K562 (cell line): ENCODE measurements around the gene DAGLA. TPM values are rescaled to one million over a fixed set of nuclear protein-coding genes. Genes with fewer than 3 reads are reported as not detected.

Experiments used
- CBX1 ChIP-seq: sonication (generic); IDR thresholded peaks from 2 replicates; pipeline ENCODE4 v1.6.1; 2016; ENCODE audit warnings: antibody characterized with exemption, low read depth, mild to moderate bottlenecking
- CBX2 ChIP-seq: fragments of 200-600 bp; sonication (generic); IDR thresholded peaks from one replicate; pipeline ENCODE4 v1.6.1; 2012; ENCODE audit warnings: mild to moderate bottlenecking, low read length, inconsistent platforms; ENCODE audit not compliant: insufficient read depth, poor library complexity, severe bottlenecking
- CC2D1A ChIP-seq: fragments of 450-650 bp; IDR thresholded peaks from 2 replicates; pipeline ENCODE4 v1.6.1; 2017; ENCODE audit warnings: mild to moderate bottlenecking
- KAT7 ChIP-seq: sonication (generic); formaldehyde crosslinking; IDR thresholded peaks from 2 replicates; pipeline ENCODE4 v1.8.0; 2022; ENCODE audit warnings: missing genetic modification reagents, mild to moderate bottlenecking, borderline replicate concordance
- KDM5B ChIP-seq: fragments of 200-600 bp; sonication (generic); IDR thresholded peaks from 2 replicates; pipeline ENCODE4 v1.6.1; 2012; ENCODE audit warnings: low read depth, mild to moderate bottlenecking, moderate library complexity, low read length, control low read depth, inconsistent platforms; ENCODE audit not compliant: insufficient replicate concordance
- MED1 ChIP-seq: sonication (generic); formaldehyde crosslinking; IDR thresholded peaks from 2 replicates; pipeline ENCODE4 v1.8.1; 2023; ENCODE audit warnings: missing genetic modification reagents, borderline replicate concordance
- MYNN ChIP-seq, 2 experiments: sonication (generic); formaldehyde crosslinking in 1 of 2; IDR thresholded peaks; 2 replicates each; pipeline versions ENCODE4 v1.5.0 to v1.6.1; 2016 to 2020; ENCODE audit warnings: antibody characterized with exemption in 1 of 2, missing genetic modification reagents in 1 of 2
- NEUROD1 ChIP-seq: fragments of 150-350 bp; IDR thresholded peaks from 2 replicates; pipeline ENCODE4 v1.6.1; 2014; ENCODE audit warnings: borderline replicate concordance, low read length, low read depth; ENCODE audit not compliant: partially characterized antibody
- NR1H2 ChIP-seq: sonication (generic); formaldehyde crosslinking; IDR thresholded peaks from 2 replicates; pipeline ENCODE4 v1.4.0; 2020; ENCODE audit warnings: mild to moderate bottlenecking, missing genetic modification reagents
- POLR2AphosphoS2 ChIP-seq: IDR thresholded peaks from 2 replicates; pipeline ENCODE4 v1.6.1; 2012; ENCODE audit warnings: low read length, improper control_type of control experiment
- PURB ChIP-seq: sonication (generic); formaldehyde crosslinking; IDR thresholded peaks from 2 replicates; pipeline ENCODE4 v1.9.0; 2021; ENCODE audit warnings: low read depth, mild to moderate bottlenecking, missing genetic modification reagents
- ZNF12 ChIP-seq: sonication (generic); formaldehyde crosslinking; IDR thresholded peaks from 2 replicates; pipeline ENCODE4 v1.4.0; 2020; ENCODE audit warnings: mild to moderate bottlenecking, missing genetic modification reagents
- ZNF586 ChIP-seq: fragments of 450-650 bp; formaldehyde crosslinking; conservative IDR thresholded peaks from 2 replicates; pipeline ENCODE4 v1.4.0; 2020; ENCODE audit warnings: mild to moderate bottlenecking, moderate library complexity
- polyA plus RNA-seq, 8 experiments: library from polyadenylated mRNA; depleted of rRNA in 4 of 8; stranded (reverse) in 5 of 8; unstranded in 3 of 8; fragments of >200 nt; fragmentation: Nextera tagmentation in 2 of 8; fragmentation: Illumina TruSeq in 1 of 8; extraction: Ambion mirVana in 2 of 8; extraction: Trizol in 1 of 8; gene quantifications; 2 replicates each; pipeline versions ENCODE4 v1.2.1 to v1.2.3, GENCODE V29; 2011 to 2014; ENCODE audit warnings: inconsistent platforms in 1 of 8, missing spikeins in 1 of 8
- total RNA-seq, 7 experiments: library from RNA; depleted of rRNA in 6 of 7; stranded (reverse); fragments of >200 nt in 6 of 7; fragmentation: Illumina TruSeq in 2 of 7; extraction: Trizol in 2 of 7; gene quantifications; 2 replicates each; pipeline versions ENCODE4 v1.2.1 to v1.2.3, GENCODE V29; 2011 to 2021; ENCODE audit warnings: low replicate concordance in 1 of 7
- TF ChIP-seq, protein P1 (sequence below): fragments of 450-650 bp; IDR thresholded peaks from 2 replicates; pipeline ENCODE4 v1.6.1; 2016; ENCODE audit warnings: mild to moderate bottlenecking, moderate library complexity
- TF ChIP-seq, protein P2 (sequence below): sonication (generic); formaldehyde crosslinking; IDR thresholded peaks from 2 replicates; pipeline ENCODE4 v1.8.1; 2023; ENCODE audit warnings: mild to moderate bottlenecking, missing genetic modification reagents

Gene DAGLA
- total and polyA plus RNA-seq, 9 of the 15 experiments (the other 6 are each of a cell fraction or from before 2014, with no cell fraction given) = 0.03 to 0.16 (median 0.04) TPM; not detected in 4

DNA sequence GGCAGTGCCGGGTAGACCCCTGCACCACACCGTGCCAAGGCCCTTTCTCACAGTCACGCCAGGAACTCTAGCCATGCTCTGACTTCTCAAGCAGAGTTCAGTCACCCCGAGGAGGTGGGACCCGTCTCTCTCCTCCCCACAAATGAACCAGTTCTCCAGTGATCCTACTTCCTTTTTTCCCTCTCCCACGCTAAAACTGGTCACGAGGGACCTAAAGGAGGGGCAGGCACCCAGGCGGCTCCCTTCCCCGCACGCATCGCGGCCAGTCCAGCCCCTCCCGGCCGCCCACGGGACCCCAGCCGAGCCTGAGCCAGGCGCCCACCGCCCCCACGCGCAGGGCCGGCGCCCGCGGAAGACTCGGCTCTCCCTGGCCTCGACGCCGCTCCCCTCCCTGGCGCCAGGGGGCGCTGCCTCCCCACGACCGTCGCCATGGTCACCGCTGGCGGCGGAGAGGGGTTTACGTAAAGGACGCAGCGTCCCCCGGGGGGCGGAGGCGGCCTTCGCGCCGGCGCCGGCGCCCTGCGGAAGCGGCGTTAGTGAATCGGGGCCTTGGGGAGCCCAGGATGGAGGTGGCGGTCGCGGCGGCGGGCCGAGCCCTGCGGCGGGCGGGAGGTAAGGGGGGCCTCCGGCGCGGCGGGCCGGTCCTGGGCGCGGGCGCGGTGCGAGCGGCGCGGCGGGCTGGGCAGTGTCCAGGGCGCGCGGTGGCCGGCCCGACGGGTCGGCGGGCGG is at the start of gene DAGLA (continued):
- TF ChIP-seq, protein P1, sequence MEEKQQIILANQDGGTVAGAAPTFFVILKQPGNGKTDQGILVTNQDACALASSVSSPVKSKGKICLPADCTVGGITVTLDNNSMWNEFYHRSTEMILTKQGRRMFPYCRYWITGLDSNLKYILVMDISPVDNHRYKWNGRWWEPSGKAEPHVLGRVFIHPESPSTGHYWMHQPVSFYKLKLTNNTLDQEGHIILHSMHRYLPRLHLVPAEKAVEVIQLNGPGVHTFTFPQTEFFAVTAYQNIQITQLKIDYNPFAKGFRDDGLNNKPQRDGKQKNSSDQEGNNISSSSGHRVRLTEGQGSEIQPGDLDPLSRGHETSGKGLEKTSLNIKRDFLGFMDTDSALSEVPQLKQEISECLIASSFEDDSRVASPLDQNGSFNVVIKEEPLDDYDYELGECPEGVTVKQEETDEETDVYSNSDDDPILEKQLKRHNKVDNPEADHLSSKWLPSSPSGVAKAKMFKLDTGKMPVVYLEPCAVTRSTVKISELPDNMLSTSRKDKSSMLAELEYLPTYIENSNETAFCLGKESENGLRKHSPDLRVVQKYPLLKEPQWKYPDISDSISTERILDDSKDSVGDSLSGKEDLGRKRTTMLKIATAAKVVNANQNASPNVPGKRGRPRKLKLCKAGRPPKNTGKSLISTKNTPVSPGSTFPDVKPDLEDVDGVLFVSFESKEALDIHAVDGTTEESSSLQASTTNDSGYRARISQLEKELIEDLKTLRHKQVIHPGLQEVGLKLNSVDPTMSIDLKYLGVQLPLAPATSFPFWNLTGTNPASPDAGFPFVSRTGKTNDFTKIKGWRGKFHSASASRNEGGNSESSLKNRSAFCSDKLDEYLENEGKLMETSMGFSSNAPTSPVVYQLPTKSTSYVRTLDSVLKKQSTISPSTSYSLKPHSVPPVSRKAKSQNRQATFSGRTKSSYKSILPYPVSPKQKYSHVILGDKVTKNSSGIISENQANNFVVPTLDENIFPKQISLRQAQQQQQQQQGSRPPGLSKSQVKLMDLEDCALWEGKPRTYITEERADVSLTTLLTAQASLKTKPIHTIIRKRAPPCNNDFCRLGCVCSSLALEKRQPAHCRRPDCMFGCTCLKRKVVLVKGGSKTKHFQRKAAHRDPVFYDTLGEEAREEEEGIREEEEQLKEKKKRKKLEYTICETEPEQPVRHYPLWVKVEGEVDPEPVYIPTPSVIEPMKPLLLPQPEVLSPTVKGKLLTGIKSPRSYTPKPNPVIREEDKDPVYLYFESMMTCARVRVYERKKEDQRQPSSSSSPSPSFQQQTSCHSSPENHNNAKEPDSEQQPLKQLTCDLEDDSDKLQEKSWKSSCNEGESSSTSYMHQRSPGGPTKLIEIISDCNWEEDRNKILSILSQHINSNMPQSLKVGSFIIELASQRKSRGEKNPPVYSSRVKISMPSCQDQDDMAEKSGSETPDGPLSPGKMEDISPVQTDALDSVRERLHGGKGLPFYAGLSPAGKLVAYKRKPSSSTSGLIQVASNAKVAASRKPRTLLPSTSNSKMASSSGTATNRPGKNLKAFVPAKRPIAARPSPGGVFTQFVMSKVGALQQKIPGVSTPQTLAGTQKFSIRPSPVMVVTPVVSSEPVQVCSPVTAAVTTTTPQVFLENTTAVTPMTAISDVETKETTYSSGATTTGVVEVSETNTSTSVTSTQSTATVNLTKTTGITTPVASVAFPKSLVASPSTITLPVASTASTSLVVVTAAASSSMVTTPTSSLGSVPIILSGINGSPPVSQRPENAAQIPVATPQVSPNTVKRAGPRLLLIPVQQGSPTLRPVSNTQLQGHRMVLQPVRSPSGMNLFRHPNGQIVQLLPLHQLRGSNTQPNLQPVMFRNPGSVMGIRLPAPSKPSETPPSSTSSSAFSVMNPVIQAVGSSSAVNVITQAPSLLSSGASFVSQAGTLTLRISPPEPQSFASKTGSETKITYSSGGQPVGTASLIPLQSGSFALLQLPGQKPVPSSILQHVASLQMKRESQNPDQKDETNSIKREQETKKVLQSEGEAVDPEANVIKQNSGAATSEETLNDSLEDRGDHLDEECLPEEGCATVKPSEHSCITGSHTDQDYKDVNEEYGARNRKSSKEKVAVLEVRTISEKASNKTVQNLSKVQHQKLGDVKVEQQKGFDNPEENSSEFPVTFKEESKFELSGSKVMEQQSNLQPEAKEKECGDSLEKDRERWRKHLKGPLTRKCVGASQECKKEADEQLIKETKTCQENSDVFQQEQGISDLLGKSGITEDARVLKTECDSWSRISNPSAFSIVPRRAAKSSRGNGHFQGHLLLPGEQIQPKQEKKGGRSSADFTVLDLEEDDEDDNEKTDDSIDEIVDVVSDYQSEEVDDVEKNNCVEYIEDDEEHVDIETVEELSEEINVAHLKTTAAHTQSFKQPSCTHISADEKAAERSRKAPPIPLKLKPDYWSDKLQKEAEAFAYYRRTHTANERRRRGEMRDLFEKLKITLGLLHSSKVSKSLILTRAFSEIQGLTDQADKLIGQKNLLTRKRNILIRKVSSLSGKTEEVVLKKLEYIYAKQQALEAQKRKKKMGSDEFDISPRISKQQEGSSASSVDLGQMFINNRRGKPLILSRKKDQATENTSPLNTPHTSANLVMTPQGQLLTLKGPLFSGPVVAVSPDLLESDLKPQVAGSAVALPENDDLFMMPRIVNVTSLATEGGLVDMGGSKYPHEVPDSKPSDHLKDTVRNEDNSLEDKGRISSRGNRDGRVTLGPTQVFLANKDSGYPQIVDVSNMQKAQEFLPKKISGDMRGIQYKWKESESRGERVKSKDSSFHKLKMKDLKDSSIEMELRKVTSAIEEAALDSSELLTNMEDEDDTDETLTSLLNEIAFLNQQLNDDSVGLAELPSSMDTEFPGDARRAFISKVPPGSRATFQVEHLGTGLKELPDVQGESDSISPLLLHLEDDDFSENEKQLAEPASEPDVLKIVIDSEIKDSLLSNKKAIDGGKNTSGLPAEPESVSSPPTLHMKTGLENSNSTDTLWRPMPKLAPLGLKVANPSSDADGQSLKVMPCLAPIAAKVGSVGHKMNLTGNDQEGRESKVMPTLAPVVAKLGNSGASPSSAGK = no peak
- TF ChIP-seq ZNF586 (CRISPR knock-in tag) = no peak
- TF ChIP-seq KDM5B = no peak
- no peak for TF ChIP-seq MYNN (IDR thresholded peaks at IDR 0.05)
- TF ChIP-seq MYNN (CRISPR knock-in tag; IDR thresholded peaks at IDR 0.05) = no peak
- no peak for TF ChIP-seq NEUROD1
- no peak for TF ChIP-seq CC2D1A
- TF ChIP-seq, protein P2, sequence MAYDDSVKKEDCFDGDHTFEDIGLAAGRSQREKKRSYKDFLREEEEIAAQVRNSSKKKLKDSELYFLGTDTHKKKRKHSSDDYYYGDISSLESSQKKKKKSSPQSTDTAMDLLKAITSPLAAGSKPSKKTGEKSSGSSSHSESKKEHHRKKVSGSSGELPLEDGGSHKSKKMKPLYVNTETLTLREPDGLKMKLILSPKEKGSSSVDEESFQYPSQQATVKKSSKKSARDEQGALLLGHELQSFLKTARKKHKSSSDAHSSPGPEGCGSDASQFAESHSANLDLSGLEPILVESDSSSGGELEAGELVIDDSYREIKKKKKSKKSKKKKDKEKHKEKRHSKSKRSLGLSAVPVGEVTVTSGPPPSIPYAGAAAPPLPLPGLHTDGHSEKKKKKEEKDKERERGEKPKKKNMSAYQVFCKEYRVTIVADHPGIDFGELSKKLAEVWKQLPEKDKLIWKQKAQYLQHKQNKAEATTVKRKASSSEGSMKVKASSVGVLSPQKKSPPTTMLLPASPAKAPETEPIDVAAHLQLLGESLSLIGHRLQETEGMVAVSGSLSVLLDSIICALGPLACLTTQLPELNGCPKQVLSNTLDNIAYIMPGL (CRISPR knock-in tag) = no peak
- TF ChIP-seq ZNF12 (CRISPR knock-in tag) = no peak
- no peak for TF ChIP-seq POLR2AphosphoS2
- no peak for TF ChIP-seq MED1 (CRISPR knock-in tag)
- no peak for TF ChIP-seq KAT7 (CRISPR knock-in tag)
- peak; percentile 24; the same call in 1 of the 2 replicates for TF ChIP-seq CBX1
- no peak for TF ChIP-seq NR1H2
- no peak for TF ChIP-seq PURB
- no peak for TF ChIP-seq CBX2
